Activated naive CD8-positive, alpha-beta T cell treated with anti-CD3 and anti-CD28 coated beads for 36 hours (primary cell): ENCODE data around the gene ABCC10. TPM values are rescaled to one million over a fixed set of nuclear protein-coding genes. Genes with fewer than 3 reads are reported as not detected.
"Not testable (repeated sequence)": the region's sequence is repeated elsewhere in the genome, so short reads cannot be mapped to it uniquely, and the experiment has no call there.

Experiments
- DNase-seq: peaks from one replicate; pipeline ENCODE4 v3.0.0; 2021
- H3K27ac Mint-ChIP-seq: one replicate; pipeline ENCODE4 v1.8.0; 2022; ENCODE audit warnings: mild to moderate bottlenecking, moderate library complexity, mixed read lengths
- H3K27me3 Mint-ChIP-seq: one replicate; pipeline ENCODE4 v1.8.0; 2022; ENCODE audit warnings: mild to moderate bottlenecking, mixed read lengths
- H3K36me3 Mint-ChIP-seq: one replicate; pipeline ENCODE4 v1.8.0; 2021; ENCODE audit warnings: mild to moderate bottlenecking, mixed read lengths
- H3K4me1 Mint-ChIP-seq: one replicate; pipeline ENCODE4 v1.8.0; 2021; ENCODE audit warnings: mixed read lengths
- H3K4me3 Mint-ChIP-seq: one replicate; pipeline ENCODE4 v1.8.0; 2022; ENCODE audit warnings: mild to moderate bottlenecking, moderate library complexity, mixed read lengths
- H3K9me3 Mint-ChIP-seq: one replicate; pipeline ENCODE4 v1.8.0; 2022; ENCODE audit warnings: mixed read lengths
- total RNA-seq, 2 experiments: library from RNA; stranded (reverse); gene quantifications; one replicate each; pipeline ENCODE4 v1.2.3, GENCODE V29; 2021

The ABCC10 gene
- total RNA-seq, 2 experiments from 2014 or later, result 22.9 to 24.3 TPM

DNA sequence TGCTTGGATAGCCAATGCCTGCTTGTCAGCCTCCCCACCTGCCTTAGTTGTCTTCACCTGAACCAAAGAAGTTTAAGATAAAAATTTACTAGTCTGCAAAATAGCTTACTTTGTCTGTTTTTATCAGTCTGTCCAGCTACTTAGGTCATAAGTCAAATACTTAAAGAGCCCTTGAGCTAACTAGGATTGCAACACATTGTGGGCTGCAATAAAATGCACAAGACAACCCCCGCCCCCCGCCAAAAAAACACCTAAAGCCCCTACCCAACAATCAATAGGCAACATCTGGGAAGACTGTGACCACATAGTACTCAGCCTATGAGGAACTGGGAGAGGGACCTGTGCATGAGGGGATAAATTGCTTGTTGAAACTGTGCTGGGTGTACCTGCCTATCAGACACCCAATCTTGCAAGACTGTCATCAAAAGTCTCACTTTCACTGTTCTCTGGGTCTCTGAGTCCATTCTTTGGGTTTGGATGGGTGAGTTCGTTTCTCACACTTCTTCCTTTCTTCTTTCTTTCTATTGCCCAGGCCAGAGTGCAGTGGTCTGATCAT is 27.3 kb upstream of the ABCC10 start:
- Mint-ChIP-seq H3K36me3 (no peaks in the 10 kb centered on the region), H3K27ac (no peak overlapping the region), H3K27me3 (peaks cover 3% of the 10 kb centered on the region), H3K4me3 (no peak overlapping the region), H3K4me1 (peaks cover 2% of the 10 kb centered on the region), H3K9me3 (no peaks in the 10 kb centered on the region)
- no peak for DNase-seq

DNA sequence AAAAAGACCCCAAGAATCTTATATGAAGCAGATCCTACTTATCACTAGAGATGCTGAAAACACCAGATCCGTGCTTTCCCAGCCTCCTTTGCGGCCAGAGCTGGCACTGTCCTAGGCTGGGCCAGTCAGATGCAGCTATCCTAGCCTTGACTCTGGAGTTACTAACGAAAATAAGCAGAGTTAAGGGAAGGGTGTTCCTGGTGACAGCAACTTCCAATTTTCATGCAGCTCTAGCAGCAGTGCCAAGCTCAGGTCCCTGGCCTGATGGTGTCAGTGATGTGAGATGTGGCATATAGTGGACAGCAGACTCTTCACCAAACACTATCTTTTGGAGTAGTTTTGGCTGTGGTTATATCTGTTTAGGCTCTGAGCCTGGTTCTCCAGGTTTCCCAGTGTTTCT is 25.6 kb upstream of the ABCC10 start:
- Mint-ChIP-seq H3K36me3 (no peaks in the 10 kb centered on the region), H3K4me1 (peaks cover 2% of the 10 kb centered on the region), H3K4me3 (no peak overlapping the region), H3K27me3 (peaks cover 5% of the 10 kb centered on the region), H3K9me3 (no peaks in the 10 kb centered on the region), H3K27ac (no peak overlapping the region)
- no peak for DNase-seq

DNA sequence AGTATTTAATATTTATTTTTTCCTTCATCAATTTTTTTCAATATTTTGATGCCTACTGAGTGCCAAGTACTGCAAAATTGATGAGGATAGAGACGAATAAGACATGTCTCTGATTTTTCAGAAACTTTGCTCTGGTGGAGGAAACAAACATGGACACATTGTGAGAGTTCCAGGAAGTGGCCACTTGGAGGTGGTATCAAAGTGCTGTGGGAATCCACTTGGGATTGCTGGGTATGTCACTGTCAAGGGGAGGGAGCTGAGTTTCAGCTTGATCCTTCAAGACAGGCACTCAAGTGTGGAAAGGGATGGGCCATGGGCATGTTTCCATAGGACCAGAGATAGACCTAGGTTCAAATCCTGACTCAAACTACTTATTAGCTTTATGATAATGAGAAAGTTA is 24.5 kb upstream of the ABCC10 start:
- Mint-ChIP-seq H3K4me1 (peaks cover 1% of the 10 kb centered on the region), H3K9me3 (no peaks in the 10 kb centered on the region), H3K4me3 (no peak overlapping the region), H3K36me3 (no peaks in the 10 kb centered on the region), H3K27ac (no peak overlapping the region), H3K27me3 (peaks cover 5% of the 10 kb centered on the region)
- no peak for DNase-seq

DNA sequence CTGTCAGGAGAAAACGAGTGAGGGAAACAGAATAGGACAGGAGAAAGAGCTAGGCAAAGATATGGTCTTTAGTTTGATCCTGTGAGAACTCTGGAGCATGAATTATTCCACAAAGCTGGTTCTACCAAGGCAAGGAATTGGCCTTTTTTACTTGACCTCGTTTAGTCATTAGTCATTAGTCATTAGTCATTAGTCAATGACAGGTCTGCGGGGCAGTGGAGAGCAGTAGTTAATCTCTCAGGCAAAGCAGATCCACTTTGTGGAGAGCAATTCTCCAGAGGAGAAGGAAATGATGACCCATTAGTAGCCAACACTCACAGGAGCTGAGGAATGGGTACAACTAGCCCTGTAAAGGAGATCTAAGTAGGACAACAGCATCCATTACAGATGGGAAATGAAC is 22.0 kb upstream of the ABCC10 start:
- H3K4me1 Mint-ChIP-seq, result no peaks in the 10 kb centered on the region
- no peaks in the 10 kb centered on the region for H3K36me3 Mint-ChIP-seq
- no peaks in the 10 kb centered on the region for H3K9me3 Mint-ChIP-seq
- peaks cover 8% of the 10 kb centered on the region for H3K27me3 Mint-ChIP-seq
- no peak overlapping the region for H3K4me3 Mint-ChIP-seq
- no peak for DNase-seq
- H3K27ac Mint-ChIP-seq, result no peak overlapping the region

DNA sequence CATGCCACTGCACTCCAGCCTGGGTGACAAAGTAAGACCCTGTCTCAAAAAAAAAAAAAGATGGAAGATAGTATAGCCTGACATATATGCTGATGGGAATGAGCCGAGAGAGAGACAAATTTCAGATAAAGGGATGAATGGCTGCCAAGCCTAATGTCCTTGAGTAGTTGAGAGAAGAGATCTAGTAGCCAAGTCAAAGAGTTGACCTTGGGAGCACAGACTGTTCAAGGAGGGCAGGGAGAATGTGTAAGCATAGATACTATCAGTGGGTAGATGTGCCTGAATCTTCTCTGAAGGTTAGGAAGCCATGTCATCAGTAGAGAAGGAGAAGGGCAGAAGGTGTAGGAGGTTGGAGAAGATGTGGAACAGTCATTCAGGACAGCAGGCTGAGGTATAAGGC is 20.0 kb upstream of the ABCC10 start:
- Mint-ChIP-seq H3K4me3 (no peak overlapping the region), H3K27ac (no peak overlapping the region), H3K36me3 (no peaks in the 10 kb centered on the region), H3K9me3 (no peaks in the 10 kb centered on the region), H3K4me1 (no peaks in the 10 kb centered on the region), H3K27me3 (peaks cover 8% of the 10 kb centered on the region)
- DNase-seq, result no peak

DNA sequence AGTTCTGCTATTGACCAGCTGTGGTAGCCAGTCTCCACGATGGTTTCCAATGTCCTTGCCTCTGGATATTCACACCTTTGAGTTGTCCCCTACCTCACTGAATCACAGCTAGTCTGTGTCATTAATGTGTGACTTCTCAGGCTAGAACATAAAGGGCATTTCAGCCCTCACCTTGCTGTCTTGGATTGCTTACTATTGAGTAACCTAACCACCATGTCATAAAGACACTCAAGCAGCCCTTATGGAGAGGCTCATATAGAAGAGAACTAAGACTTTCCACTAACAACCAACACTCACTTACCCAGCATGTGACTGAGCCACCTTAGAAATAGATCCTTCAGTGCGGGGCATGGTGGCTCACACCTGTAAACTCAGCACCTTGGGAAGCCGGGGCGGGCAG is 19.1 kb upstream of the ABCC10 start:
- Mint-ChIP-seq H3K4me1 (no peaks in the 10 kb centered on the region), H3K27me3 (peaks cover 8% of the 10 kb centered on the region), H3K27ac (no peak overlapping the region), H3K4me3 (no peak overlapping the region), H3K9me3 (no peaks in the 10 kb centered on the region), H3K36me3 (no peaks in the 10 kb centered on the region)
- DNase-seq, result no peak

DNA sequence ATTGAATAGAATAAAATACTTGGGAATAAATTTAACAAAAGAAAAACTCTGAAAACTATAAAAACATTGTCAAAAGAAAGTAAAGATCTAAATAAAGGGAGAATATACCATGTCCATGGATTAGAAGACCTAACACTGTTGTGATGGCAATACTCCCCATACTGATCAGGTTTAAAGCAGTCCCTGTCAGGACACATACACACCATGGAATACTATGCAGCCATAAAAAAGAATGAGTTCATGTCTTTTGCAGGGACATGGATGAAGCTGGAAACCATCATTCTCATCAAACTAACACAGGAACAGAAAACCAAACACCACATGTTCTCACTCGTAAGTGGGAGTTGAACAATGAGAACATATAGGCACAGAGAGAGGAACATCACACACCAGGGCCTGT is 16.6 kb upstream of the ABCC10 start:
- not testable (repeated sequence) for H3K27ac Mint-ChIP-seq, H3K36me3 Mint-ChIP-seq

DNA sequence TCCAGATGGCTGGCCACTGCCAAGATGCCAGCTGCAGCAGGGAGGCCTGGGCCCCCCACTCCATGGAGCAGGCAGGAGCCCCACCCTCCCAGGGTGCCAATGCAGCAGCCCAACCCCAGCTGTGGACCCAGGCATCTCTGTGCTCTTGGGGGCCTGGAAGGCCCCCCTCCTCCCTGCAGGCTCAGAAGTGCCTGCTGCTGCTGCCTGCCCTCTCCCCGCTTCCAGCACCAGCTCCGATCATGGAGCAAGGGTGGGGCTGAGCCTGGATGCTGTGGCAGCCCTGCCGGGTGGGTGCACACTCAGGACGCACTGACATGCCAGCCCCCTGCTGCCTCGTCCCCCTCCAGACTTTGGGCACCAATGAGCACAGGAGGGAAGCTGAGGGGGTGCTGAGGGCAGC is 14.8 kb upstream of the ABCC10 start:
- Mint-ChIP-seq H3K27me3 (peaks cover 3% of the 10 kb centered on the region), H3K27ac (no peak overlapping the region), H3K4me1 (no peaks in the 10 kb centered on the region), H3K4me3 (no peak overlapping the region), H3K9me3 (no peaks in the 10 kb centered on the region), H3K36me3 (no peaks in the 10 kb centered on the region)
- DNase-seq, result no peak

More for the DNA sequence above, 16.6 kb upstream of the ABCC10 start:
- H3K4me3 Mint-ChIP-seq, H3K9me3 Mint-ChIP-seq, DNase-seq, H3K27me3 Mint-ChIP-seq, H3K4me1 Mint-ChIP-seq: not testable (repeated sequence)

DNA sequence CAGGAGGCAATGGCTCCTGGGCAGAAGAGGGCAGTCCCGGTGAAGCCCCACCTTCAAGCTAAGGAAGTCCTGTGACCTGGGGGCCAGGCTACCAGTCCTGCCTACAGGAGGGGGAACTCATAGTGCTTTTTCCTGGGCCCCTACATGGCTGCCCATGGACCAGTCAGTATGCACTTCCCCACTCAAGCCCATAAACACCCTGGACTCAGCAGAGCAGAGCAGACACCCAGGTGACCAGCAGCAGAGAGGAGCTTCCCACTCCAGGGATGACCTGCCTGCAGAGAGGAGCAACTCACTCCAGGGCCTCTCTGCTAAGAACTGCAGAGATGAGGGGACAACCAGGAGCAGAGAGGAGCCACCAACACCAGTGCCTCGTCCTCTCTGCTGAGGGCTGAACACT is 14.3 kb upstream of the ABCC10 start:
- Mint-ChIP-seq H3K27me3 (peaks cover 3% of the 10 kb centered on the region), H3K27ac (no peak overlapping the region), H3K4me3 (no peak overlapping the region), H3K9me3 (no peaks in the 10 kb centered on the region), H3K36me3 (no peaks in the 10 kb centered on the region), H3K4me1 (no peaks in the 10 kb centered on the region)
- DNase-seq, result no peak

DNA sequence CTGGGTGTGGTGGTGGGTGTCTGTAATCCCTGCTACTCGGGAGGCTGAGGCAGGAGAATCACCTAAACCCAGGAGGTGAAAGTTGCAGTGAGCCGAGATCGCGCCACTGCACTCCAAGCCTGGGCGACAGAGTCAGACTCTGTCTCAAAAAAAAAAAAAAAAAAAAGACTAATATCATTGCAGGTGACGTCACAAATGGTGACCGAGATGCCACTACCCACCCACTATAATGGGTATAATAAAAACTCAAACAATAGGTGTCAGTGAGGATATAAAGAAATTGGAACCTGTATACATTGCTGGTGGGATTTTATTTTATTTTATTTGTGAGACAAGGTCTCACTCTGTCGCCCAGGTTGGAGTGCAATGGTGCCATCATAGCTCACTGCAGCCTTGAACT is 12.1 kb upstream of the ABCC10 start:
- not testable (repeated sequence) for H3K36me3 Mint-ChIP-seq, H3K4me1 Mint-ChIP-seq, H3K27me3 Mint-ChIP-seq, H3K27ac Mint-ChIP-seq, H3K9me3 Mint-ChIP-seq, H3K4me3 Mint-ChIP-seq, DNase-seq

DNA sequence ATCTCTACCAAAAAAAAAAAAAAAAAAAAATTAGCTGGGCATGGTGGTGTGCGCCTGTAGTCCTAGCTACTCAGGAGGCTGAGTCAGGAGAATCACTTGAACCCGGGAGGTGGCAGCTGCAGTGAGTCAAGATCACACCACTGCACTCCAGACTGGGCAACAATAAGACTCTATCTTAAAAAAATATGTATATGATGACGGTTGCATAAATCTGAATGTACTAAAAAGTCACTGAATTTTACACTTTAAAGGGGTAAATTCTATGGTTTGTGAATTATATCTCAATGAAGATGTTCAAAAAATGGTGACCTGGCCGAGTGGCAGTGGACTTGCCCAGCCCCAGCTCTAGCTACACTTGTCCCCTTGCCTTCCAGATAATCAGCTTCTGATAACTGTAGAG is 10.4 kb upstream of the ABCC10 start:
- Mint-ChIP-seq H3K27me3 (no peaks in the 10 kb centered on the region), H3K27ac (no peak overlapping the region), H3K4me1 (no peaks in the 10 kb centered on the region), H3K9me3 (no peaks in the 10 kb centered on the region), H3K36me3 (no peaks in the 10 kb centered on the region), H3K4me3 (no peak overlapping the region)
- no peak for DNase-seq

DNA sequence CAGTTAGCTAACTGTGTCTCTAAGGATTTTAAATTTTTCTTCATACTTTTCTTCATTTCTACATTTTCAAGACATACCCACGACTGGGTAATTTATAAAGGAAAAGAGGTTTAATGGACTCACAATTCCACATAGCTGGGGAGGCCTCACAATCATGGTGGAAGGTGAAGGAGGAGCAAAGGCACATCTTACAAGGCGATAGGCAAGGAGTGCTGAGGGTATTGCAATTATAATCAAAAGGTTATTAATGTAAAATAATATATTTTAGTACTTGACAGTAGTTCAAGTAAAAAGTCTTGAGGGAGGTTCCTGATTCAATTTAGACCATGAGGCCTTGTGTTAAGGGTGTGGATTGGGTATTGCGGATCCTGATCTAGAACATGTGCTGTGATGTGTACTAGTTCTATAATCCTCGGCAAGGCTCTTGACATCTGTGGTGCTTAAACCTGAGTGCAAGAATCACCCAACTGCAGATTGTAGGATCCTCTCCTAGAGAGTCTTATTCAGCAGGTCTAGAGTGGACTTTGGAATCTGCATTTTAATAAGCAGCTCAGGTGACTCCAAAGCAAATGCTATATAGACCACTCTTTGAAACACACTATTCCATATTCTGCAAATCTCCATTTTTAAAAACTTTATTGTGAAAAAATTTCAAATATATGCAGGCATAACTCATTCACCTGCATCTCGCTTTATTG is 7.2 kb upstream of the ABCC10 start:
- no peaks in the 10 kb centered on the region for H3K36me3 Mint-ChIP-seq
- H3K27ac Mint-ChIP-seq, result no peak overlapping the region
- H3K4me1 Mint-ChIP-seq, result no peaks in the 10 kb centered on the region
- H3K27me3 Mint-ChIP-seq, result no peaks in the 10 kb centered on the region
- H3K4me3 Mint-ChIP-seq, result no peak overlapping the region
- DNase-seq, result no peak
- no peaks in the 10 kb centered on the region for H3K9me3 Mint-ChIP-seq

DNA sequence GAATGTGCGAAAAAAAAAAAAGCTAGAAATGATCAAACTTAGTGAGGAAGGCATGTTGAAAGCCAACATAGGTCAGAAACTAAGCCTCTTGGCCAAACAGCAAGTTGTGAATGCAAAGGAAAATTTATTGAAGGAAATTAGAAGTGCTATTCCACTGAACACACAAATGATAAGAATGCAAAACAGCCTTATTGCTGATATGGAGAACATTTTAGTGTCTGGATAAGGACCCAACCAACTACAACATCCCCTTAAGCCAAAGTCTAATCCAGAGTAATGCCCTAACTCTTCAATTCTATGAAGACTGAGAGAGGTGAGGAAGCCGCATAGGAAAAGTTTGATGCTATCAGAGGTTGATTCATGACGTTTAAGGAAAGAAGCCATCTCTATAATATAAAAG is 5.5 kb upstream of the ABCC10 start:
- no peak overlapping the region for H3K4me3 Mint-ChIP-seq
- no peaks in the 10 kb centered on the region for H3K4me1 Mint-ChIP-seq
- H3K9me3 Mint-ChIP-seq, result no peaks in the 10 kb centered on the region
- H3K36me3 Mint-ChIP-seq, result no peaks in the 10 kb centered on the region
- no peaks in the 10 kb centered on the region for H3K27me3 Mint-ChIP-seq
- H3K27ac Mint-ChIP-seq, result no peak overlapping the region
- no peak for DNase-seq

DNA sequence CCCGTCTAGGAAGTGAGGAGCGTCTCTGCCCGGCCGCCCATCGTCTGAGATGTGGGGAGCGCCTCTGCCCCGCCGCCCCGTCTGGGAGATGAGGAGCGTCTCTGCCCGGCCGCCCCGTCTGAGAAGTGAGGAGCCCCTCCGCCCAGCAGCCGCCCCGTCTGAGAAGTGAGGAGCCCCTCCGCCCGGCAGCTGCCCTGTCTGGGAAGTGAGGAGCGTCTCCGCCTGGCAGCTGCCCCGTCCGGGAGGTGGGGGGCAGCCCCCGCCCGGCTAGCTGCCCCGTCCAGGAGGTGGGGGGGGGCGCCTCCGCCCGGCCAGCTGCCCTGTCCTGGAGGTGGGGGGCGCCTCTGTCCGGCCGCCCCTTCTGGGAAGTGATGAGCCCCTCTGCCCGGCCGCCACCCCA is 2.3 kb upstream of the ABCC10 start:
- peaks cover 11% of the 10 kb centered on the region for H3K4me1 Mint-ChIP-seq
- H3K9me3 Mint-ChIP-seq, result not testable (repeated sequence)

DNA sequence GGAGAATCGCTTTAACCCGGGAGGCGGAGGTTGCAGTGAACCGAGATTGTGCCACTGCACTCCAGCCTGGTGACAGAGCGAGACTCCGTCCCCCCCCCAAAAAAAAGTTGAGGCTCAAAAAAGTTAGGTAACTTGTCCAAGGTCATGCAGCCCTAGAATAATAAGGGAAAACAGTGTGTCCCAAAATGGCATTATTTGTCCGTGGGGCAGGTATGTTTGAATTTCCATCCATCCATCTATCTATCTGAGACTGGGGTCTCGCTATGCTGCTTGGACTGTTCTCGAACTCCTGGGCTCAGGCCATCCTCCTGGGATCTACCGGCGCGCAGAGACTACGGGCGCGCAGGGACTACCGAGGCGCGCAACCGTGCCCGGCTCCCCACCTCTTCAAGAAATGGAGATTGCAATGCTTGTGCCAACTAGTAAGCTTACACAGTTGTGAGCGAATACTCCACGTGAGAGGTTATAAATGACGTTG is 374 bp upstream of the ABCC10 start:
- H3K27me3 Mint-ChIP-seq, result no peaks in the 10 kb centered on the region
- H3K36me3 Mint-ChIP-seq, result peaks cover 5% of the 10 kb centered on the region
- peaks cover 11% of the 10 kb centered on the region for H3K4me1 Mint-ChIP-seq
- no peaks in the 10 kb centered on the region for H3K9me3 Mint-ChIP-seq
- peak overlapping the region; percentile 94 for H3K27ac Mint-ChIP-seq
- peak overlapping the region; percentile 94 for H3K4me3 Mint-ChIP-seq
- no peak for DNase-seq

More for the DNA sequence above, 2.3 kb upstream of the ABCC10 start:
- not testable (repeated sequence) for H3K4me3 Mint-ChIP-seq, H3K27ac Mint-ChIP-seq, H3K36me3 Mint-ChIP-seq, DNase-seq, H3K27me3 Mint-ChIP-seq

DNA sequence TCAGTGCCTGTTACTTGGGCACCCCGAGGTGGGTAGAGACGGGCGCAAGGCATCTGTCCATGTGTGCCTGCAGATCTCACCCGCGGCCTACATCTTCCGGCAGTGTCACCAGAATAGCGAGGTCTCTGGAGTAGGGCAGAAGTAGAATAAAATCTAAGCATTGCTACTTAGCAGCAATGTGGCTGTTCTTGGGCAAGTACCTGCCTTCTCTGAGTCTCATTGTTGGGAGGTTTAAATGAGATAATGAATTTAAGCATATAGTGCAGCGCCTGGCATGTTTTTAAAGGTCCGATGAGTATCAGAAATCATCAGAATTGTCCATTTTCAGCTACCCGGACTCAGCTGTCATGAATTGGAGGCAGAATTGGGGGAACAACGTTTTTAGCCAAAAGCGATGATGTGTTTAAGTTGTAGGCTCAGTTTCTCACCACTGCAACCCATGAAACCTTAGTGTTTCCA is 800 bp downstream of the ABCC10 start:
- Mint-ChIP-seq H3K36me3 (peaks cover 5% of the 10 kb centered on the region), H3K9me3 (no peaks in the 10 kb centered on the region), H3K4me1 (peaks cover 11% of the 10 kb centered on the region), H3K27ac (peak overlapping the region; percentile 94), H3K27me3 (no peaks in the 10 kb centered on the region), H3K4me3 (peak overlapping the region; percentile 94)
- no peak for DNase-seq
